Heart left ventricle (tissue), 16 donors: ENCODE results near the gene MTMR2. TPM values are rescaled to one million over a fixed set of nuclear protein-coding genes. Genes with fewer than 3 reads are reported as not detected.
A peak's percentile ranks its signal among the peaks of the same experiment; 100 is the strongest.

Source experiments
- ATAC-seq, 4 donors: fragments of 200-7000 bp; cut with Tn5 transposase; one replicate each; pipeline ENCODE4 v1.9.1; 2020 to 2022; ENCODE audit warnings: moderate library complexity in 4 of 4, mild to moderate bottlenecking in 3 of 4, moderate number of reproducible peaks in 1 of 4
- DNase-seq, 5 donors: peaks; one replicate each; pipeline ENCODE4 v3.0.0-alpha.2; 2020
- H3K27ac ChIP-seq, 12 donors: fragments of 200-600 bp; sonication (generic) in 4 of 12; one replicate each; pipeline versions ENCODE4 v1.5.0 to v1.8.0; 2016 to 2022; ENCODE audit warnings: mild to moderate bottlenecking in 2 of 12
- H3K27me3 ChIP-seq, 9 donors: fragments of 200-600 bp; sonication (generic) in 2 of 9; one replicate each; pipeline versions ENCODE4 v1.5.1 to v1.8.0; 2016 to 2022; ENCODE audit warnings: mild to moderate bottlenecking in 3 of 9
- H3K36me3 ChIP-seq, 9 donors: fragments of 200-600 bp; sonication (generic) in 2 of 9; one replicate each; pipeline versions ENCODE4 v1.5.0 to v1.8.0; 2018 to 2022; ENCODE audit warnings: mild to moderate bottlenecking in 2 of 9
- H3K4me1 ChIP-seq, 12 donors: fragments of 200-600 bp; sonication (generic) in 4 of 12; one replicate each; pipeline versions ENCODE4 v1.5.0 to v1.8.0; 2016 to 2022; ENCODE audit warnings: mild to moderate bottlenecking in 3 of 12
- H3K4me3 ChIP-seq, 12 donors: fragments of 200-600 bp; sonication (generic) in 4 of 12; one replicate each; pipeline versions ENCODE4 v1.5.0 to v1.8.0; 2017 to 2022; ENCODE audit warnings: mild to moderate bottlenecking in 9 of 12, moderate library complexity in 4 of 12
- H3K9me3 ChIP-seq, 12 donors: fragments of 200-600 bp; sonication (generic) in 4 of 12; one replicate each; pipeline versions ENCODE4 v1.5.0 to v1.8.0; 2016 to 2022; ENCODE audit warnings: mild to moderate bottlenecking in 1 of 12
- POLR2A ChIP-seq, 2 donors: fragments of 450-650 bp; IDR thresholded peaks; one replicate each; pipeline ENCODE4 v1.6.1; 2017; ENCODE audit warnings: antibody characterized with exemption in 2 of 2, mild to moderate bottlenecking in 2 of 2, moderate library complexity in 2 of 2
- WGBS, 4 donors: extraction: QIAGEN DNeasy Blood & Tissue Kit in 2 of 4; methylation state at CpG; one replicate each; pipeline versions ENCODE4 v1.1.5 to v1.1.7; 2013 to 2018; 5-methylcytosine and 5-hydroxymethylcytosine counted together
- intact Hi-C, 10 donors: fragments of 100-400 bp; cut with DNase I; formaldehyde crosslinking; loops; one replicate each; pipeline versions ENCODE4 v1.11.1 to v1.14.2; 2022
- polyA plus RNA-seq, 2 donors: library from polyadenylated mRNA; stranded (reverse); fragments of 200-250 nt; gene quantifications; one replicate each; pipeline ENCODE4 v1.2.3, GENCODE V29; 2013
- total RNA-seq, 9 donors: library from RNA; depleted of rRNA in 2 of 9; stranded (reverse); fragments of >200 nt in 2 of 9; fragmentation: NEBNext Ultra II Directional in 3 of 9; extraction: Animal tissue kit (Norgen Biotek cat#: 25700) in 3 of 9; gene quantifications; one replicate each; pipeline versions ENCODE4 v1.1.0 to v1.2.4, GENCODE V29; 2016 to 2023
- TF ChIP-seq, protein P1 (sequence below), 12 donors: fragments of 200-600 bp; sonication (generic) in 4 of 12; IDR thresholded peaks; one replicate each; pipeline versions ENCODE4 v1.5.0 to v1.8.0; 2018 to 2022; ENCODE audit warnings: antibody characterized with exemption in 12 of 12, mild to moderate bottlenecking in 5 of 12
- donor health status: ischemic (EF 13 %, LVEDD 7.1; RV severe dilation, severe dysfunction).
- donor health status: healthy with polysubstance abuse.
- donor health status: DM: no; HTN: yes; CAD: no.
- donor health status: DM: no; HTN: no; CAD: no.
- donor health status: ischemic (EF 25% LVEDD 6.9; RV normal size, moderate dysfunction).
- donor health status: ischemic (EF 25% LVEDD 5.7; RV mildly dilated, moderate dysfunction).
- donor health status: healthy.
- donor health status: DM: yes; HTN: yes; CAD: no.
- donor health status: ischemic (EF 35%, LVEDD 5.7; RV mildly dilated, moderate dysfunction).
- donor health status: nonischemic (EF 11% LVEDD 7.7; RV severe dilation, severe dysfunction).
- donor health status: DM: yes; HTN: yes; CAD: no.
- donor health status: PGD.
- donor health status: ischemic (EF 29% LVEDD 5.4; RV normal size, mild dysfunction).
- donor health status: nonischemic (EF 23%, LVEDD 6.1; RV moderate dilation, normal function).

Gene MTMR2
- total and polyA plus RNA-seq, 11 donors: 7.1 to 23.9 (median 18.6) TPM

DNA sequence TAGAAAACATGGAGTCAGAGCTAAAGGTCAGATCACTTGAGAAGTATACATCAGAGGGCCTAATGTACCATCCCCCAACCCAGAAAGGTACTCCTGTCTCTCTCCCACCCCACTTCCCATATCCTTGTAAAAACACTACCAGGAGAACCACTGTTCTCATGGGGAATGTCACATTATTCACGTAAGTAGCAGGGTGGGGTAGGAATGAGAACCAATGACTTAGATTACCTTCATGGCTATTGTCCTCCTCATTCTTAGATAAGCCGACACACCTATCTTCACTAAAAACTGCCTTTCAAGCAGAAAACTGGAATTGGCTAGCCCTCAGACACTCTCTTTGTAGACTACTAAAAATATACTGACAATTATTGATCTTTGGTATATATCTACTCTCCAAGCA is 70.0 kb downstream of the MTMR2 start:
- no peaks in the 10 kb centered on the region for H3K9me3 ChIP-seq
- WGBS, 4 donors: 83 to 91% (median 88%) methylated on average over 2 of the region's 2 CpGs
- no peak overlapping the region for H3K27ac ChIP-seq
- TF ChIP-seq, protein P1, sequence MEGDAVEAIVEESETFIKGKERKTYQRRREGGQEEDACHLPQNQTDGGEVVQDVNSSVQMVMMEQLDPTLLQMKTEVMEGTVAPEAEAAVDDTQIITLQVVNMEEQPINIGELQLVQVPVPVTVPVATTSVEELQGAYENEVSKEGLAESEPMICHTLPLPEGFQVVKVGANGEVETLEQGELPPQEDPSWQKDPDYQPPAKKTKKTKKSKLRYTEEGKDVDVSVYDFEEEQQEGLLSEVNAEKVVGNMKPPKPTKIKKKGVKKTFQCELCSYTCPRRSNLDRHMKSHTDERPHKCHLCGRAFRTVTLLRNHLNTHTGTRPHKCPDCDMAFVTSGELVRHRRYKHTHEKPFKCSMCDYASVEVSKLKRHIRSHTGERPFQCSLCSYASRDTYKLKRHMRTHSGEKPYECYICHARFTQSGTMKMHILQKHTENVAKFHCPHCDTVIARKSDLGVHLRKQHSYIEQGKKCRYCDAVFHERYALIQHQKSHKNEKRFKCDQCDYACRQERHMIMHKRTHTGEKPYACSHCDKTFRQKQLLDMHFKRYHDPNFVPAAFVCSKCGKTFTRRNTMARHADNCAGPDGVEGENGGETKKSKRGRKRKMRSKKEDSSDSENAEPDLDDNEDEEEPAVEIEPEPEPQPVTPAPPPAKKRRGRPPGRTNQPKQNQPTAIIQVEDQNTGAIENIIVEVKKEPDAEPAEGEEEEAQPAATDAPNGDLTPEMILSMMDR (IDR thresholded peaks at IDR 0.05): no peak
- TF ChIP-seq POLR2A (IDR thresholded peaks at IDR 0.05): no peak
- no peak for ATAC-seq
- peaks cover 0 to 8% (median 2%) of the 10 kb centered on the region in 12 donors for H3K4me1 ChIP-seq
- H3K36me3 ChIP-seq: peaks cover 0 to 78% (median 54%) of the 10 kb centered on the region in 9 donors
- intact Hi-C loops: loop anchor here in 1 of 10 donors (10.0 kb wide), 1 partner anchor 111 kb away; no protein-coding TSS in a partner anchor
- no peaks in the 10 kb centered on the region for H3K27me3 ChIP-seq
- no peak for DNase-seq
- no peak overlapping the region for H3K4me3 ChIP-seq

DNA sequence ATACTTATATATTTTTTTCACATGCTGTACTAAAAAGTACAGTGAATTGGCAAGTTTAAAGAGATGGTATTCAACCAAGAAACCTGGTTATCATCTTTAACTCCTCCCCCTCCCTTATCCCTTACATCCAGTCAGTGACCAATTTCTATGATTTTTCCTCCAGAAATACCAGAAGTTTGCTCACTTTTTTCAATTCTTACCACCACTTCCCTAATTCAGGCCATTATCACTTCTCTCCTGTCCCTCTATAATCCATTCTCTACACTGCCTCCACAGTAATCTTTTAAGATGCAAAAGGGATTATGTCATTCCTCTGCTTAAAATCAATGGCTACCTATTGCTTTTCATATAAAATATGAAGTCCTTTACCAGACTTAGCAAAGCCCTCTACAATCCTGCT is 70.8 kb downstream of the MTMR2 start:
- Histone ChIP-seq H3K4me1 (peaks cover 0 to 8% (median 2%) of the 10 kb centered on the region in 12 donors), H3K27ac (no peak overlapping the region), H3K36me3 (peaks cover 0 to 78% (median 47%) of the 10 kb centered on the region in 9 donors), H3K9me3 (no peaks in the 10 kb centered on the region), H3K4me3 (no peak overlapping the region), H3K27me3 (no peaks in the 10 kb centered on the region)
- DNase-seq: no peak
- TF ChIP-seq, protein P1 (IDR thresholded peaks at IDR 0.05): no peak
- TF ChIP-seq POLR2A (IDR thresholded peaks at IDR 0.05): no peak
- no peak for ATAC-seq
- intact Hi-C loops: loop anchor here in 1 of 10 donors (10.0 kb wide), 1 partner anchor 112 kb away; no protein-coding TSS in a partner anchor

GRCh38 chr11:95850137-95850536 is 73.8 kb downstream of the MTMR2 start:
- H3K36me3 ChIP-seq: peaks cover 0 to 78% (median 52%) of the 10 kb centered on the region in 9 donors
- ATAC-seq (no peak), DNase-seq (no peak)
- no peaks in the 10 kb centered on the region for H3K9me3 ChIP-seq
- H3K27ac ChIP-seq: no peak overlapping the region
- H3K4me3 ChIP-seq: no peak overlapping the region
- no peak for TF ChIP-seq POLR2A (IDR thresholded peaks at IDR 0.05)
- TF ChIP-seq, protein P1 (IDR thresholded peaks at IDR 0.05): no peak
- intact Hi-C loops: loop anchor here in 1 of 10 donors (10.0 kb wide), 1 partner anchor 115 kb away; no protein-coding TSS in a partner anchor
- H3K27me3 ChIP-seq: no peaks in the 10 kb centered on the region
- H3K4me1 ChIP-seq: peaks cover 0 to 8% (median 2%) of the 10 kb centered on the region in 12 donors

GRCh38 chr11:95849087-95849825 is 74.7 kb downstream of the MTMR2 start:
- peaks cover 0 to 8% (median 2%) of the 10 kb centered on the region in 12 donors for H3K4me1 ChIP-seq
- peaks cover 0 to 78% (median 52%) of the 10 kb centered on the region in 9 donors for H3K36me3 ChIP-seq
- DNase-seq: peak in 4 of 5 donors; percentile 40 to 50 (median 42)
- no peaks in the 10 kb centered on the region for H3K27me3 ChIP-seq
- intact Hi-C loops: loop anchor here in 5 of 10 donors (5.0 to 10.0 kb wide), 5 partner anchors 73 to 496 kb away; partner anchors contain the start of genes MAML2 (in 3 of the 5) and MTMR2 (in 2 of the 5)
- peak overlapping the region in 6 of 12 donors; percentile 3 to 40 (median 10) for H3K27ac ChIP-seq
- TF ChIP-seq POLR2A (IDR thresholded peaks at IDR 0.05): no peak
- TF ChIP-seq, protein P1 (IDR thresholded peaks at IDR 0.05): peak; percentile 31 to 69 (median 52)
- H3K4me3 ChIP-seq: no peak overlapping the region
- 53 to 63% (median 58%) methylated on average over 6 of the region's 6 CpGs for WGBS, 4 donors
- H3K9me3 ChIP-seq: no peaks in the 10 kb centered on the region
- ATAC-seq: peak; percentile 78 to 98 (median 95)
